SK-MEL-5 (cell line): ENCODE data around the gene HAND1. TPM values are rescaled to one million over a fixed set of nuclear protein-coding genes. Genes with fewer than 3 reads are reported as not detected.

Experiments
- DNase-seq: peaks from one replicate; pipeline ENCODE4 v3.0.0-alpha.2; 2016; ENCODE audit warnings: low read depth, low spot score
- in situ Hi-C: cut with HindIII; loops from 2 replicates; pipeline ENCODE4 v1.10.0; 2016; ENCODE audit warnings: low sequenced_read_pairs, high pct_unique_total_duplicates, low pct_unique_long_range_greater_than_20kb
- total RNA-seq: library from RNA; depleted of rRNA; stranded (reverse); fragments of >200 nt; shearing (Covaris generic); gene quantifications from 2 replicates; pipeline ENCODE4 v1.2.3, GENCODE V29; 2014

HAND1 gene
- total RNA-seq, 1 experiment from 2014 or later, result not detected

- no peak for DNase-seq
- in situ Hi-C loops, result no loop called here
Measured at GRCh38 chr5:154509784-154510555, 31.9 kb upstream of the HAND1 start.

GRCh38 chr5:154508114-154508513, 30.1 kb upstream of the HAND1 start:
- no peak for DNase-seq
- in situ Hi-C loops, result no loop called here

GRCh38 chr5:154506716-154507080, 28.7 kb upstream of the HAND1 start:
- DNase-seq, result no peak
- in situ Hi-C loops, result no loop called here

- in situ Hi-C loops, result no loop called here
- no peak for DNase-seq
Measured at GRCh38 chr5:154506049-154506715, 28.2 kb upstream of the HAND1 start.

GRCh38 chr5:154505567-154505966, 27.5 kb upstream of the HAND1 start:
- in situ Hi-C loops, result no loop called here
- DNase-seq, result no peak

- in situ Hi-C loops, result no loop called here
- no peak for DNase-seq
Measured at GRCh38 chr5:154503698-154504039, 25.6 kb upstream of the HAND1 start.

GRCh38 chr5:154502180-154502579, 24.2 kb upstream of the HAND1 start:
- in situ Hi-C loops, result no loop called here
- DNase-seq, result no peak

- in situ Hi-C loops, result no loop called here
- no peak for DNase-seq
Measured at GRCh38 chr5:154501566-154501965, 23.5 kb upstream of the HAND1 start.

- in situ Hi-C loops, result no loop called here
Measured at GRCh38 chr5:154498994-154499393, 21.0 kb upstream of the HAND1 start.

GRCh38 chr5:154498591-154498990, 20.6 kb upstream of the HAND1 start:
- in situ Hi-C loops, result no loop called here
- no peak for DNase-seq

More at GRCh38 chr5:154498994-154499393, 21.0 kb upstream of the HAND1 start:
- DNase-seq, result no peak

- in situ Hi-C loops, result no loop called here
- no peak for DNase-seq
Measured at GRCh38 chr5:154494036-154494435, 16.0 kb upstream of the HAND1 start.

GRCh38 chr5:154493274-154493673, 15.2 kb upstream of the HAND1 start:
- no peak for DNase-seq
- in situ Hi-C loops, result no loop called here

GRCh38 chr5:154491941-154492340, 13.9 kb upstream of the HAND1 start:
- in situ Hi-C loops, result no loop called here
- DNase-seq, result no peak

GRCh38 chr5:154487541-154487940, 9.5 kb upstream of the HAND1 start:
- in situ Hi-C loops, result no loop called here
- DNase-seq, result no peak

GRCh38 chr5:154486427-154486866, 8.4 kb upstream of the HAND1 start:
- no peak for DNase-seq
- in situ Hi-C loops, result no loop called here

- in situ Hi-C loops, result no loop called here
Measured at GRCh38 chr5:154485850-154486426, 7.9 kb upstream of the HAND1 start.

GRCh38 chr5:154485096-154485491, 7.1 kb upstream of the HAND1 start:
- no peak for DNase-seq
- in situ Hi-C loops, result no loop called here

More at GRCh38 chr5:154485850-154486426, 7.9 kb upstream of the HAND1 start:
- DNase-seq, result no peak

GRCh38 chr5:154484393-154485095, 6.5 kb upstream of the HAND1 start:
- in situ Hi-C loops, result no loop called here
- no peak for DNase-seq
